NOMO-1 treated with dmso at 0.1 percent for 144 hours (cell line): ENCODE measurements around the gene MZF1.

Experiments used
- DNase-seq: peaks from one replicate; lab custom pipeline; 2025; ENCODE audit not compliant: unreplicated experiment; lab: John Stamatoyannopoulos, UW

The MZF1 gene

GRCh38 chr19:58556622-58557220 is 16.4 kb downstream of the MZF1 start:
- no peak for DNase-seq

GRCh38 chr19:58555920-58556621 is 17.1 kb downstream of the MZF1 start:
- no peak for DNase-seq

- no peak for DNase-seq
Observed at GRCh38 chr19:58555369-58555885, 17.7 kb downstream of the MZF1 start.

GRCh38 chr19:58554494-58555368 is 18.4 kb downstream of the MZF1 start, which contains the start of gene CHMP2A:
Gene CHMP2A (minus strand): TSS chr19:58555105. CDS start chr19:58554212, 893 bp downstream.
- DNase-seq, result no peak

- DNase-seq, result no peak
Observed at GRCh38 chr19:58553799-58554493, 19.2 kb downstream of the MZF1 start.

GRCh38 chr19:58552655-58553054 is 20.5 kb downstream of the MZF1 start:
- no peak for DNase-seq

- DNase-seq, result no peak
Observed at GRCh38 chr19:58551577-58552471, 21.3 kb downstream of the MZF1 start.

GRCh38 chr19:58551123-58551497 is 22.0 kb downstream of the MZF1 start:
- no peak for DNase-seq

- DNase-seq, result no peak
Observed at GRCh38 chr19:58550362-58551122, 22.6 kb downstream of the MZF1 start.

GRCh38 chr19:58549664-58550361 is 23.3 kb downstream of the MZF1 start:
- no peak for DNase-seq

- no peak for DNase-seq
Observed at GRCh38 chr19:58548859-58549663, 24.1 kb downstream of the MZF1 start.

- DNase-seq, result no peak
Observed at GRCh38 chr19:58547323-58548312, 25.5 kb downstream of the MZF1 start.

- no peak for DNase-seq
Observed at GRCh38 chr19:58546019-58546530, 27.1 kb downstream of the MZF1 start.

- no peak for DNase-seq
Observed at GRCh38 chr19:58545286-58546018, 27.7 kb downstream of the MZF1 start.

GRCh38 chr19:58544591-58545285 is 28.4 kb downstream of the MZF1 start:
- no peak for DNase-seq
